Mucosa of stomach (tissue), 1 donor: ENCODE measurements around the gene SMPD3.

Experiments used
- H3K27me3 ChIP-seq: one replicate; pipeline ENCODE4 v1.7.0; 2013; ENCODE audit warnings: mild to moderate bottlenecking, low read length; ENCODE audit not compliant: control insufficient read depth, insufficient read depth
- H3K36me3 ChIP-seq: one replicate; pipeline ENCODE4 v1.7.0; 2013; ENCODE audit warnings: low read length; ENCODE audit not compliant: control insufficient read depth, insufficient read depth
- H3K4me1 ChIP-seq: one replicate; pipeline ENCODE4 v1.7.0; 2013; ENCODE audit warnings: mild to moderate bottlenecking, low read length; ENCODE audit not compliant: control insufficient read depth, insufficient read depth
- H3K4me3 ChIP-seq: one replicate; pipeline ENCODE4 v1.7.0; 2013; ENCODE audit warnings: low read length
- H3K9ac ChIP-seq: one replicate; pipeline ENCODE4 v1.7.0; 2013; ENCODE audit warnings: mild to moderate bottlenecking, low read length, moderate library complexity
- H3K9me3 ChIP-seq: one replicate; pipeline ENCODE4 v1.7.0; 2013; ENCODE audit warnings: mild to moderate bottlenecking, low read length, moderate library complexity; ENCODE audit not compliant: control insufficient read depth
- donor health status: Pancreatic carcinoma.

The SMPD3 gene

GRCh38 chr16:68447653-68448359 lies 502 bp downstream of the SMPD3 start:
- no peaks in the 10 kb centered on the region for H3K9me3 ChIP-seq
- H3K4me1 ChIP-seq: peaks cover 27% of the 10 kb centered on the region
- H3K4me3 ChIP-seq: peak overlapping the region; percentile 44
- H3K27me3 ChIP-seq: peaks cover 8% of the 10 kb centered on the region
- H3K9ac ChIP-seq: peak overlapping the region; percentile 26
- no peaks in the 10 kb centered on the region for H3K36me3 ChIP-seq

- Histone ChIP-seq H3K27me3 (peaks cover 8% of the 10 kb centered on the region), H3K36me3 (no peaks in the 10 kb centered on the region), H3K9me3 (no peaks in the 10 kb centered on the region), H3K9ac (peak overlapping the region; percentile 26), H3K4me3 (no peak overlapping the region), H3K4me1 (peaks cover 27% of the 10 kb centered on the region)
These were observed 1.3 kb downstream of the SMPD3 start for GRCh38 chr16:68446681-68447652.

GRCh38 chr16:68445458-68445857 lies 2.9 kb downstream of the SMPD3 start:
- H3K4me1 ChIP-seq: peaks cover 27% of the 10 kb centered on the region
- no peaks in the 10 kb centered on the region for H3K9me3 ChIP-seq
- H3K4me3 ChIP-seq: no peak overlapping the region
- no peak overlapping the region for H3K9ac ChIP-seq
- H3K36me3 ChIP-seq: no peaks in the 10 kb centered on the region
- H3K27me3 ChIP-seq: peaks cover 8% of the 10 kb centered on the region

- Histone ChIP-seq H3K36me3 (no peaks in the 10 kb centered on the region), H3K9ac (no peak overlapping the region), H3K27me3 (peaks cover 8% of the 10 kb centered on the region)
These were observed 4.2 kb downstream of the SMPD3 start for GRCh38 chr16:68444056-68444657.

GRCh38 chr16:68436581-68436980 lies 11.7 kb downstream of the SMPD3 start:
- Histone ChIP-seq H3K4me1 (peaks cover 25% of the 10 kb centered on the region), H3K36me3 (no peaks in the 10 kb centered on the region), H3K4me3 (no peak overlapping the region), H3K9me3 (no peaks in the 10 kb centered on the region), H3K27me3 (no peaks in the 10 kb centered on the region), H3K9ac (no peak overlapping the region)

More at GRCh38 chr16:68444056-68444657, 4.2 kb downstream of the SMPD3 start:
- H3K4me3 ChIP-seq: no peak overlapping the region
- no peaks in the 10 kb centered on the region for H3K9me3 ChIP-seq
- peaks cover 27% of the 10 kb centered on the region for H3K4me1 ChIP-seq

- Histone ChIP-seq H3K36me3 (no peaks in the 10 kb centered on the region), H3K4me1 (peaks cover 25% of the 10 kb centered on the region), H3K9ac (no peak overlapping the region), H3K9me3 (no peaks in the 10 kb centered on the region), H3K4me3 (no peak overlapping the region), H3K27me3 (no peaks in the 10 kb centered on the region)
These were observed 13.6 kb downstream of the SMPD3 start for GRCh38 chr16:68434624-68435210.

GRCh38 chr16:68433316-68433715 lies 15.0 kb downstream of the SMPD3 start:
- Histone ChIP-seq H3K9ac (no peak overlapping the region), H3K9me3 (no peaks in the 10 kb centered on the region), H3K4me3 (no peak overlapping the region), H3K36me3 (no peaks in the 10 kb centered on the region), H3K27me3 (no peaks in the 10 kb centered on the region), H3K4me1 (peaks cover 28% of the 10 kb centered on the region)

GRCh38 chr16:68432701-68433100 lies 15.6 kb downstream of the SMPD3 start:
- H3K4me3 ChIP-seq: no peak overlapping the region
- no peaks in the 10 kb centered on the region for H3K27me3 ChIP-seq
- H3K4me1 ChIP-seq: peaks cover 34% of the 10 kb centered on the region
- H3K36me3 ChIP-seq: no peaks in the 10 kb centered on the region
- H3K9ac ChIP-seq: no peak overlapping the region
- H3K9me3 ChIP-seq: no peaks in the 10 kb centered on the region

- Histone ChIP-seq H3K9me3 (no peaks in the 10 kb centered on the region), H3K27me3 (no peaks in the 10 kb centered on the region), H3K9ac (no peak overlapping the region), H3K4me3 (no peak overlapping the region), H3K4me1 (peaks cover 30% of the 10 kb centered on the region), H3K36me3 (no peaks in the 10 kb centered on the region)
These were observed 19.0 kb downstream of the SMPD3 start for GRCh38 chr16:68429076-68429854.

GRCh38 chr16:68427649-68428303 lies 20.5 kb downstream of the SMPD3 start:
- H3K36me3 ChIP-seq: no peaks in the 10 kb centered on the region
- H3K9me3 ChIP-seq: no peaks in the 10 kb centered on the region
- no peaks in the 10 kb centered on the region for H3K27me3 ChIP-seq

GRCh38 chr16:68426347-68426652 lies 22.0 kb downstream of the SMPD3 start:
- no peak overlapping the region for H3K9ac ChIP-seq
- no peak overlapping the region for H3K4me3 ChIP-seq
- peaks cover 27% of the 10 kb centered on the region for H3K4me1 ChIP-seq
- H3K27me3 ChIP-seq: no peaks in the 10 kb centered on the region
- no peaks in the 10 kb centered on the region for H3K36me3 ChIP-seq
- no peaks in the 10 kb centered on the region for H3K9me3 ChIP-seq

More at GRCh38 chr16:68427649-68428303, 20.5 kb downstream of the SMPD3 start:
- H3K9ac ChIP-seq: peak overlapping the region; percentile 14
- no peak overlapping the region for H3K4me3 ChIP-seq
- peaks cover 27% of the 10 kb centered on the region for H3K4me1 ChIP-seq
